ENCODE results near the gene UCN. TPM values are rescaled to one million over a fixed set of nuclear protein-coding genes. Genes with fewer than 3 reads are reported as not detected.

The UCN gene
- total and polyA plus RNA-seq, 4 donors, result 0.25 to 0.83 (median 0.42) TPM; not detected in 1

GRCh38 chr2:27314709-27315108 lies 6.5 kb upstream of the UCN start:
- peaks cover 0 to 10% (median 2%) of the 10 kb centered on the region in 4 donors for H3K36me3 ChIP-seq (ENCODE audit: control insufficient read depth in 4 of 4, insufficient read depth in 3 of 4, low read depth in 1 of 4, low read length in 3 of 4)
- H3K9ac ChIP-seq (ENCODE audit: low read depth in 1 of 2, low read length in 2 of 2), result no peak overlapping the region
- no peaks in the 10 kb centered on the region for H3K4me1 ChIP-seq (ENCODE audit: control insufficient read depth in 4 of 4, insufficient read depth in 4 of 4, low read length in 3 of 4)
- H3K27ac ChIP-seq (ENCODE audit: low read depth in 1 of 2, low read length in 2 of 2), result no peak overlapping the region
- no peaks in the 10 kb centered on the region for H3K27me3 ChIP-seq (ENCODE audit: control insufficient read depth in 4 of 4, insufficient read depth in 4 of 4, low read length in 3 of 4)
- no peak for DNase-seq (ENCODE audit: low spot score)
- H3K4me3 ChIP-seq (ENCODE audit: low read depth in 1 of 3, low read length in 3 of 3), result no peak overlapping the region
- no peaks in the 10 kb centered on the region for H3K9me3 ChIP-seq (ENCODE audit: control insufficient read depth in 4 of 4, low read length in 3 of 4)
- 92% methylated on average over 9 of the region's 9 CpGs for WGBS
- TF ChIP-seq GABPA (IDR thresholded peaks at IDR 0.05 in 1 of 2, conservative IDR thresholded peaks at IDR 0.05 in 1 of 2) (no peak), HNF4A (conservative IDR thresholded peaks at IDR 0.05) (no peak), ZBTB33 (IDR thresholded peaks at IDR 0.05) (no peak), REST (IDR thresholded peaks at IDR 0.05) (no peak), JUND (IDR thresholded peaks at IDR 0.05) (no peak), SP1 (IDR thresholded peaks at IDR 0.05) (no peak), TAF1 (conservative IDR thresholded peaks at IDR 0.05) (no peak), HNF4G (IDR thresholded peaks at IDR 0.05) (no peak), RAD21 (IDR thresholded peaks at IDR 0.05) (no peak), CTCF (IDR thresholded peaks at IDR 0.05; ENCODE audit: low read depth, low read length, missing input control) (no peak), YY1 (IDR thresholded peaks at IDR 0.05) (no peak)

GRCh38 chr2:27313882-27314645 lies 5.8 kb upstream of the UCN start:
- Histone ChIP-seq H3K4me3 (ENCODE audit: low read depth in 1 of 3, low read length in 3 of 3) (no peak overlapping the region), H3K27me3 (ENCODE audit: control insufficient read depth in 4 of 4, insufficient read depth in 4 of 4, low read length in 3 of 4) (no peaks in the 10 kb centered on the region), H3K27ac (ENCODE audit: low read depth in 1 of 2, low read length in 2 of 2) (no peak overlapping the region), H3K9me3 (ENCODE audit: control insufficient read depth in 4 of 4, low read length in 3 of 4) (no peaks in the 10 kb centered on the region), H3K9ac (ENCODE audit: low read depth in 1 of 2, low read length in 2 of 2) (no peak overlapping the region), H3K4me1 (ENCODE audit: control insufficient read depth in 4 of 4, insufficient read depth in 4 of 4, low read length in 3 of 4) (no peaks in the 10 kb centered on the region), H3K36me3 (ENCODE audit: control insufficient read depth in 4 of 4, insufficient read depth in 3 of 4, low read depth in 1 of 4, low read length in 3 of 4) (peaks cover 0 to 12% (median 2%) of the 10 kb centered on the region in 4 donors)
- no peak for DNase-seq (ENCODE audit: low spot score)
- TF ChIP-seq FOXA1 (IDR thresholded peaks at IDR 0.05) (no peak), FOXA2 (IDR thresholded peaks at IDR 0.05) (no peak), ATF3 (IDR thresholded peaks at IDR 0.05) (no peak), TAF1 (conservative IDR thresholded peaks at IDR 0.05) (no peak), MAX (IDR thresholded peaks at IDR 0.05) (no peak), YY1 (IDR thresholded peaks at IDR 0.05) (no peak), ZBTB33 (IDR thresholded peaks at IDR 0.05) (no peak), GABPA (IDR thresholded peaks at IDR 0.05 in 1 of 2, conservative IDR thresholded peaks at IDR 0.05 in 1 of 2) (no peak), RAD21 (IDR thresholded peaks at IDR 0.05) (no peak), NR2F2 (IDR thresholded peaks at IDR 0.05) (no peak), HNF4G (IDR thresholded peaks at IDR 0.05) (no peak), REST (IDR thresholded peaks at IDR 0.05) (no peak), SP1 (IDR thresholded peaks at IDR 0.05) (no peak), HNF4A (conservative IDR thresholded peaks at IDR 0.05) (no peak), RXRA (IDR thresholded peaks at IDR 0.05) (no peak)
- 93% methylated on average over 8 of the region's 8 CpGs for WGBS

All from liver (tissue), 9 donors.